Osteoblast (primary cell): Measurements from ENCODE around the gene ZBTB7B. TPM values are rescaled to one million over a fixed set of nuclear protein-coding genes. Genes with fewer than 3 reads are reported as not detected.

Experiments used
- DNase-seq: peaks from one replicate; pipeline ENCODE4 v3.0.0; 2011; ENCODE audit warnings: low spot score, mixed read lengths; ENCODE audit not compliant: insufficient read length; ENCODE audit errors: missing footprints
- H2AFZ ChIP-seq: 2 replicates; pipeline ENCODE4 v1.6.0; 2011; ENCODE audit warnings: mild to moderate bottlenecking, low read length
- H3K27ac ChIP-seq: 2 replicates; pipeline ENCODE4 v1.5.1; 2011; ENCODE audit warnings: mild to moderate bottlenecking, low read depth, low read length, moderate library complexity
- H3K27me3 ChIP-seq: 2 replicates; pipeline ENCODE4 v1.6.0; 2012; ENCODE audit warnings: mild to moderate bottlenecking, control low read depth, inconsistent platforms, low read length, moderate library complexity; ENCODE audit not compliant: insufficient read depth
- H3K36me3 ChIP-seq: 2 replicates; pipeline ENCODE4 v1.5.1; 2011; ENCODE audit warnings: mild to moderate bottlenecking, low read length, control low read depth, moderate library complexity; ENCODE audit not compliant: insufficient read depth
- H3K4me1 ChIP-seq: 2 replicates; pipeline ENCODE4 v1.5.1; 2011; ENCODE audit warnings: mild to moderate bottlenecking, low read length, control low read depth, moderate library complexity; ENCODE audit not compliant: insufficient read depth
- H3K4me2 ChIP-seq: 2 replicates; pipeline ENCODE4 v1.6.0; 2011; ENCODE audit warnings: mild to moderate bottlenecking, low read length; ENCODE audit not compliant: insufficient read depth
- H3K4me3 ChIP-seq: fragments of 200-600 bp; sonication (generic); 3 replicates; pipeline ENCODE4 v1.5.1; 2012; ENCODE audit warnings: mild to moderate bottlenecking, low read length, inconsistent platforms; ENCODE audit not compliant: insufficient read depth
- H3K79me2 ChIP-seq: 2 replicates; pipeline ENCODE4 v1.6.0; 2012; ENCODE audit warnings: mild to moderate bottlenecking, low read length, control low read depth, inconsistent platforms; ENCODE audit not compliant: insufficient read depth
- H3K9me3 ChIP-seq: 2 replicates; pipeline ENCODE4 v1.5.1; 2011; ENCODE audit warnings: low read depth, low read length, control low read depth
- H4K20me1 ChIP-seq: 2 replicates; pipeline ENCODE4 v1.6.0; 2012; ENCODE audit warnings: mild to moderate bottlenecking, low read length, control low read depth; ENCODE audit not compliant: insufficient read depth
- CTCF ChIP-seq: IDR thresholded peaks from 2 replicates; pipeline ENCODE4 v1.5.1; 2011; ENCODE audit warnings: mild to moderate bottlenecking, low read depth, low read length, moderate library complexity; ENCODE audit errors: extremely low read depth
- total RNA-seq: library from RNA; depleted of rRNA; stranded (reverse); fragments of >200 nt; gene quantifications from 2 replicates; pipeline ENCODE4 v1.2.3, GENCODE V29; 2012

ZBTB7B gene
- total RNA-seq, 1 donor, result 23.5 TPM

DNA sequence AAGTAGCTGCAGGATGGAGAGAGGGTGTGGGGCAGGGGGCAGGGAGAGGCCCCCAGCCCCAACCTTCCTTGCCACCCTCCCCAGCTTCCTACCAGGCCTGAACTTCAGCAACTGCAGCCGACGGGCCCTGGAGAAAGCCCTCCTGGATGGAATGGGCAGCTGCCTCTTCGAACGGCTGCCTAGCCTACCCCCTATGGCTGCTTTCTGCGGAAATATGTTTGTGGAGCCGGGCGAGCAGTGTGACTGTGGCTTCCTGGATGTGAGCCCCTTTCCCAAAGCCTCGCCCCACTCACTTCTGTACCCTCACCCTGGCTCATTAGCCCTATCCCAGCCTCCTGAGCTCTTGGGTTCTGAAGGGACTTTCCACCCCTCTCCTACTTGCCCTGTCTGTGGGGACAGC, 54.5 kb downstream of the ZBTB7B start:
- Histone ChIP-seq H3K79me2 (peaks cover 14% of the 10 kb centered on the region), H3K27ac (no peak overlapping the region), H3K27me3 (no peaks in the 10 kb centered on the region), H3K9me3 (no peaks in the 10 kb centered on the region), H3K36me3 (peaks cover 32% of the 10 kb centered on the region), H3K4me2 (no peak overlapping the region), H3K4me3 (no peak overlapping the region), H3K4me1 (peaks cover 12% of the 10 kb centered on the region), H2AFZ (no peak overlapping the region), H4K20me1 (peaks cover 17% of the 10 kb centered on the region)
- no peak for TF ChIP-seq CTCF
- DNase-seq, result no peak

- H3K4me2 ChIP-seq, result no peak overlapping the region
- peaks cover 32% of the 10 kb centered on the region for H3K36me3 ChIP-seq
- no peak overlapping the region for H3K27ac ChIP-seq
- peaks cover 8% of the 10 kb centered on the region for H3K79me2 ChIP-seq
- peaks cover 6% of the 10 kb centered on the region for H3K4me1 ChIP-seq
- peaks cover 12% of the 10 kb centered on the region for H4K20me1 ChIP-seq
- no peak overlapping the region for H2AFZ ChIP-seq
- no peaks in the 10 kb centered on the region for H3K27me3 ChIP-seq
- peak; percentile 89 for DNase-seq
- H3K4me3 ChIP-seq, result no peak overlapping the region
- H3K9me3 ChIP-seq, result no peaks in the 10 kb centered on the region
- TF ChIP-seq CTCF, result peak; percentile 12
Measured at GRCh38 chr1:155057788-155058211, 55.2 kb downstream of the ZBTB7B start.

- Histone ChIP-seq H3K27ac (no peak overlapping the region), H3K4me3 (no peak overlapping the region), H3K4me2 (no peak overlapping the region), H3K9me3 (no peaks in the 10 kb centered on the region), H3K36me3 (peaks cover 24% of the 10 kb centered on the region), H2AFZ (no peak overlapping the region), H3K79me2 (no peaks in the 10 kb centered on the region), H3K27me3 (no peaks in the 10 kb centered on the region), H4K20me1 (peaks cover 20% of the 10 kb centered on the region), H3K4me1 (peaks cover 19% of the 10 kb centered on the region)
- no peak for TF ChIP-seq CTCF
- DNase-seq, result no peak
Measured at GRCh38 chr1:155060736-155061135, 58.1 kb downstream of the ZBTB7B start.

DNA sequence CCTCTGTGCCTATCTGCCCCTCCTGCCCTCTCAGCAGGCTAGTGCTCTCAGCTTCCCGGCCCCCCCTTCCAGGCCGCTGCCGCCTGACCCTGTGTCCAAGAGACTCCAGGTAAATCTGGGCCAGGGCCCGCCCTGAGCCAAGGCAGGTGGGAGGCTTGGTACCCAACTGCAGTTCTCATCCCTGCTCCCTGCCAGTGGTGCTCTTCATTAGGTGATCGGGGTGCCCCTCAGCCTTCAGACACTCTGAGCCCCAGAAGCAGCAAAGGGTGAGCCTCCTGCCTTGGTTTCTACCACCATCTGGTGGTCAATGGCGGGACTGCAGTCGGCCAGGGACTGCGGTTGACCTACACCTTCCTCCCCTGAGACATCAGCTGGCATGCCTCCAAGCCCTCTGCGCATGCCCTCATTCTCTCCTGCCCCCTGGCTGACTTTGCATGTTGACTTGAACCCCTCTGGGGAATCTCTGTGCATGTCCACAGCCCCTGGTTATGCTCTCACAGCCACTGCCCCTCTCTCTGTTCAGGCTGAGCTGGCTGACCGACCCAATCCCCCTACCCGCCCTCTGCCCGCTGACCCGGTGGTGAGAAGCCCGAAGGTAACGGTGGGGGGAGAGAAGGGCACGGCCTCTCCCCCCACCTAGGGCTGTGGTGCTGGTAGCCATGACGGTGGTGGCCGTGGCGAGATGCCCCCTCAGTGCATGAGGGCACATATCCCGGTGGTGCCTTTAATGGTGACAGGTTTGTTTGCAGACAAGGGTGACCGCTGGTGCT, 59.0 kb downstream of the ZBTB7B start:
- Histone ChIP-seq H2AFZ (no peak overlapping the region), H3K9me3 (no peaks in the 10 kb centered on the region), H3K79me2 (no peaks in the 10 kb centered on the region), H3K4me1 (peaks cover 19% of the 10 kb centered on the region), H3K36me3 (peaks cover 18% of the 10 kb centered on the region), H4K20me1 (peaks cover 20% of the 10 kb centered on the region), H3K27ac (no peak overlapping the region), H3K27me3 (no peaks in the 10 kb centered on the region), H3K4me3 (no peak overlapping the region), H3K4me2 (no peak overlapping the region)
- DNase-seq, result peak; percentile 99
- TF ChIP-seq CTCF, result peak; percentile 99
